Spleen (tissue), 7 donors: ENCODE results near the gene TMEM117.

Experiments used
- POLR2A ChIP-seq, 3 donors: fragments of 450-650 bp; IDR thresholded peaks; one replicate each; pipeline ENCODE4 v1.5.1; 2017; ENCODE audit warnings: antibody characterized with exemption in 3 of 3, mild to moderate bottlenecking in 1 of 3
- POLR2AphosphoS5 ChIP-seq, 3 donors: sonication (generic); formaldehyde crosslinking; IDR thresholded peaks; one replicate each; pipeline ENCODE4 v1.5.1; 2017; ENCODE audit warnings: antibody characterized with exemption in 3 of 3
- TF ChIP-seq, protein P1 (sequence below), 11 experiments: fragments of 200-600 bp in 7 of 11; fragments of 450-650 bp in 4 of 11; sonication (generic) in 4 of 11; IDR thresholded peaks in 8 of 11; conservative IDR thresholded peaks in 3 of 11; 1 replicate in 7 of 11; 2 replicates in 4 of 11; pipeline versions ENCODE4 v1.4.0 to v1.8.0; 2016 to 2021; ENCODE audit warnings: antibody characterized with exemption in 11 of 11, inconsistent platforms in 4 of 11, mild to moderate bottlenecking in 1 of 11
- donor health status: DM: no; HTN: no; CAD: no; lungs with moderate emphysema.
- donor health status: DM: no; HTN: no; CAD: no.
- donor health status: DM: no; HTN: no; CAD: no.

DNA sequence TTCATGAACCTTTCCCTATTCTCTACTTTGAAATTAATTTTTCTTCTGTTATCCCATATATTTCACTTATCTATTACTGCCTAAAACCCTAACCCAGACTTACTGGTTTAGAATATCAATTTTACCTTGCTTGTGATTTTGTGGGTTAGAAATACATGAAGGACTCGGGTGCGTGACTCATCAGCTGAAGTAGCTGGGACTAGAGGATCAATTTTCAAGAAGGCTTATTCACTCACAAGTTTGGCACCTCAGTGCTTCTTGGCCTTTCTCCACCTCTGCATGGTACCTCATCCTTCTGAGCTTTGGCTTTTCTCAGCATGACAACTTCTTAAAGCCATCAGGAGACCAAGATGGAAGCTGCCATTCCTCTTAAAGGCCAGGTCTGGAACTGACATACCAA lies 57.8 kb downstream of the TMEM117 start:
- TF ChIP-seq, protein P1, sequence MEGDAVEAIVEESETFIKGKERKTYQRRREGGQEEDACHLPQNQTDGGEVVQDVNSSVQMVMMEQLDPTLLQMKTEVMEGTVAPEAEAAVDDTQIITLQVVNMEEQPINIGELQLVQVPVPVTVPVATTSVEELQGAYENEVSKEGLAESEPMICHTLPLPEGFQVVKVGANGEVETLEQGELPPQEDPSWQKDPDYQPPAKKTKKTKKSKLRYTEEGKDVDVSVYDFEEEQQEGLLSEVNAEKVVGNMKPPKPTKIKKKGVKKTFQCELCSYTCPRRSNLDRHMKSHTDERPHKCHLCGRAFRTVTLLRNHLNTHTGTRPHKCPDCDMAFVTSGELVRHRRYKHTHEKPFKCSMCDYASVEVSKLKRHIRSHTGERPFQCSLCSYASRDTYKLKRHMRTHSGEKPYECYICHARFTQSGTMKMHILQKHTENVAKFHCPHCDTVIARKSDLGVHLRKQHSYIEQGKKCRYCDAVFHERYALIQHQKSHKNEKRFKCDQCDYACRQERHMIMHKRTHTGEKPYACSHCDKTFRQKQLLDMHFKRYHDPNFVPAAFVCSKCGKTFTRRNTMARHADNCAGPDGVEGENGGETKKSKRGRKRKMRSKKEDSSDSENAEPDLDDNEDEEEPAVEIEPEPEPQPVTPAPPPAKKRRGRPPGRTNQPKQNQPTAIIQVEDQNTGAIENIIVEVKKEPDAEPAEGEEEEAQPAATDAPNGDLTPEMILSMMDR (IDR thresholded peaks at IDR 0.05 in 8 of 11, conservative IDR thresholded peaks at IDR 0.05 in 3 of 11): no peak
- TF ChIP-seq POLR2A (IDR thresholded peaks at IDR 0.05) (no peak), POLR2AphosphoS5 (IDR thresholded peaks at IDR 0.05) (no peak)
